ENCODE data around the gene CACNA1E.

The CACNA1E gene

GRCh38 chr1:181483285-181484195 is at the start of gene CACNA1E:
Gene CACNA1E, plus strand, starts transcription at chr1:181483517. Its CDS starts 228 bp downstream, at chr1:181483745.
- no peak for DNase-seq (ENCODE audit: low read depth in 3 of 3)

- DNase-seq (ENCODE audit: low read depth in 3 of 3), result no peak
Measured at GRCh38 chr1:181433931-181434330, 49.4 kb upstream of the CACNA1E start.

- DNase-seq (ENCODE audit: low read depth in 3 of 3), result no peak
Measured at GRCh38 chr1:181438013-181438412, 45.3 kb upstream of the CACNA1E start.

- no peak for DNase-seq (ENCODE audit: low read depth in 3 of 3)
Measured at GRCh38 chr1:181440510-181440909, 42.8 kb upstream of the CACNA1E start.

- DNase-seq (ENCODE audit: low read depth in 3 of 3), result no peak
Measured at GRCh38 chr1:181442181-181442525, 41.2 kb upstream of the CACNA1E start.

GRCh38 chr1:181443231-181443853 is 40.0 kb upstream of the CACNA1E start:
- DNase-seq (ENCODE audit: low read depth in 3 of 3), result no peak

GRCh38 chr1:181445436-181445835 is 37.9 kb upstream of the CACNA1E start:
- no peak for DNase-seq (ENCODE audit: low read depth in 3 of 3)

GRCh38 chr1:181448461-181448860 is 34.9 kb upstream of the CACNA1E start:
- no peak for DNase-seq (ENCODE audit: low read depth in 3 of 3)

GRCh38 chr1:181451661-181452230 is 31.6 kb upstream of the CACNA1E start:
- no peak for DNase-seq (ENCODE audit: low read depth in 3 of 3)

GRCh38 chr1:181452746-181453145 is 30.6 kb upstream of the CACNA1E start:
- DNase-seq (ENCODE audit: low read depth in 3 of 3), result no peak

GRCh38 chr1:181453541-181454201 is 29.6 kb upstream of the CACNA1E start:
- no peak for DNase-seq (ENCODE audit: low read depth in 3 of 3)

- DNase-seq (ENCODE audit: low read depth in 3 of 3), result no peak
Measured at GRCh38 chr1:181456551-181456950, 26.8 kb upstream of the CACNA1E start.

GRCh38 chr1:181458419-181458818 is 24.9 kb upstream of the CACNA1E start:
- no peak for DNase-seq (ENCODE audit: low read depth in 3 of 3)

- DNase-seq (ENCODE audit: low read depth in 3 of 3), result no peak
Measured at GRCh38 chr1:181459067-181459466, 24.2 kb upstream of the CACNA1E start.

- no peak for DNase-seq (ENCODE audit: low read depth in 3 of 3)
Measured at GRCh38 chr1:181469829-181470228, 13.5 kb upstream of the CACNA1E start.

GRCh38 chr1:181475580-181475979 is 7.7 kb upstream of the CACNA1E start:
- DNase-seq (ENCODE audit: low read depth in 3 of 3), result no peak

GRCh38 chr1:181476581-181476980 is 6.7 kb upstream of the CACNA1E start:
- DNase-seq (ENCODE audit: low read depth in 3 of 3), result no peak

GRCh38 chr1:181478306-181478705 is 5.0 kb upstream of the CACNA1E start:
- DNase-seq (ENCODE audit: low read depth in 3 of 3), result no peak

GRCh38 chr1:181479137-181479745 is 4.1 kb upstream of the CACNA1E start:
- no peak for DNase-seq (ENCODE audit: low read depth in 3 of 3)

GRCh38 chr1:181482001-181482430 is 1.3 kb upstream of the CACNA1E start:
- DNase-seq (ENCODE audit: low read depth in 3 of 3), result no peak

- peak in 2 of 3 donors; percentile 32 to 41 for DNase-seq (ENCODE audit: low read depth in 3 of 3)
Measured at GRCh38 chr1:181482521-181483284, 614 bp upstream of the CACNA1E start.
